Spleen (tissue), 11 donors: ENCODE data around the gene SERPINB2. TPM values are rescaled to one million over a fixed set of nuclear protein-coding genes. Genes with fewer than 3 reads are reported as not detected.

ENCODE experiments used
- DNase-seq: peaks from one replicate; pipeline ENCODE4 v3.0.0-alpha.2; 2020
- H3K27ac ChIP-seq, 8 donors: fragments of 200-600 bp; sonication (generic) in 7 of 8; 1 replicate in 4 of 8; 2 replicates in 4 of 8; pipeline versions ENCODE4 v1.5.0 to v1.8.0; 2016 to 2021; ENCODE audit warnings: inconsistent platforms in 4 of 8, mild to moderate bottlenecking in 4 of 8, moderate library complexity in 1 of 8
- H3K27me3 ChIP-seq, 7 donors: fragments of 200-600 bp; sonication (generic) in 6 of 7; replicated peaks in 1 of 7; 1 replicate in 4 of 7; 2 replicates in 3 of 7; pipeline versions ENCODE4 v1.5.0 to v1.8.0; 2016 to 2021; ENCODE audit warnings: inconsistent platforms in 3 of 7, mild to moderate bottlenecking in 1 of 7
- H3K36me3 ChIP-seq, 6 donors: fragments of 200-600 bp; sonication (generic) in 5 of 6; 1 replicate in 4 of 6; 2 replicates in 2 of 6; pipeline versions ENCODE4 v1.5.0 to v1.8.0; 2016 to 2021; ENCODE audit warnings: inconsistent platforms in 2 of 6
- H3K4me1 ChIP-seq, 6 donors: fragments of 200-600 bp; sonication (generic) in 5 of 6; 1 replicate in 3 of 6; 2 replicates in 3 of 6; pipeline versions ENCODE4 v1.5.0 to v1.8.0; 2016 to 2021; ENCODE audit warnings: inconsistent platforms in 3 of 6
- H3K4me3 ChIP-seq, 8 donors: fragments of 200-600 bp; sonication (generic) in 7 of 8; 1 replicate in 4 of 8; 2 replicates in 4 of 8; pipeline versions ENCODE4 v1.5.0 to v1.8.0; 2016 to 2021; ENCODE audit warnings: inconsistent platforms in 4 of 8, mild to moderate bottlenecking in 4 of 8, moderate library complexity in 2 of 8
- H3K9me3 ChIP-seq, 8 donors: fragments of 200-600 bp; sonication (generic) in 7 of 8; 1 replicate in 4 of 8; 2 replicates in 4 of 8; pipeline versions ENCODE4 v1.5.0 to v1.8.0; 2016 to 2021; ENCODE audit warnings: inconsistent platforms in 4 of 8
- CTCF ChIP-seq, 11 experiments: fragments of 200-600 bp in 7 of 11; fragments of 450-650 bp in 4 of 11; sonication (generic) in 4 of 11; IDR thresholded peaks in 8 of 11; conservative IDR thresholded peaks in 3 of 11; 1 replicate in 7 of 11; 2 replicates in 4 of 11; pipeline versions ENCODE4 v1.4.0 to v1.8.0; 2016 to 2021; ENCODE audit warnings: antibody characterized with exemption in 11 of 11, inconsistent platforms in 4 of 11, mild to moderate bottlenecking in 1 of 11
- POLR2A ChIP-seq, 3 donors: fragments of 450-650 bp; IDR thresholded peaks; one replicate each; pipeline ENCODE4 v1.5.1; 2017; ENCODE audit warnings: antibody characterized with exemption in 3 of 3, mild to moderate bottlenecking in 1 of 3
- POLR2AphosphoS5 ChIP-seq, 3 donors: sonication (generic); formaldehyde crosslinking; IDR thresholded peaks; one replicate each; pipeline ENCODE4 v1.5.1; 2017; ENCODE audit warnings: antibody characterized with exemption in 3 of 3
- WGBS, 5 donors: extraction: QIAGEN DNeasy Blood & Tissue Kit in 3 of 5; methylation state at CpG; one replicate each; pipeline versions ENCODE4 v1.1.5 to v1.1.7; 2013 to 2018; 5-methylcytosine and 5-hydroxymethylcytosine counted together
- intact Hi-C: fragments of 100-400 bp; cut with DNase I; formaldehyde crosslinking; loops from one replicate; pipeline ENCODE4 v1.15.0; 2023; ENCODE audit warnings: low total_unique reads
- polyA plus RNA-seq, 3 donors: library from polyadenylated mRNA; stranded (reverse); fragments of 200-250 nt; gene quantifications; one replicate each; pipeline ENCODE4 v1.2.1, GENCODE V29; 2013
- total RNA-seq, 7 donors: library from RNA; depleted of rRNA in 3 of 7; stranded (reverse); fragments of >200 nt in 3 of 7; fragmentation: NEBNext Ultra II Directional in 4 of 7; extraction: Animal tissue kit (Norgen Biotek cat#: 25700) in 4 of 7; gene quantifications; one replicate each; pipeline versions ENCODE4 v1.1.0 to v1.2.1, GENCODE V29; 2016 to 2021
- donor health status: healthy with polysubstance abuse.
- donor health status: DM: no; HTN: no; CAD: no; lungs with moderate emphysema.
- donor health status: DM: no; HTN: no; CAD: no.
- donor health status: Bipolar disorder and iron deficiency.
- donor health status: healthy.
- donor health status: DM: no; HTN: no; CAD: no.
- donor health status: DM: yes; HTN: yes; CAD: no.

SERPINB2 gene
- total and polyA plus RNA-seq, 10 donors = 0.10 to 2.3 (median 0.49) TPM; not detected in 4

- H3K4me3 ChIP-seq = no peak overlapping the region
- intact Hi-C loops = no loop called here
- no peak for DNase-seq
- H3K36me3 ChIP-seq = no peaks in the 10 kb centered on the region
- 85 to 96% (median 88%) methylated on average over 1 of the region's 1 CpG for WGBS, 5 donors
- H3K27me3 ChIP-seq = no peaks in the 10 kb centered on the region
- H3K27ac ChIP-seq = no peak overlapping the region
- no peaks in the 10 kb centered on the region for H3K4me1 ChIP-seq
- peaks cover 0 to 5% (median 0%) of the 10 kb centered on the region in 8 donors for H3K9me3 ChIP-seq
- no peak for TF ChIP-seq CTCF (IDR thresholded peaks at IDR 0.05 in 8 of 11, conservative IDR thresholded peaks at IDR 0.05 in 3 of 11)
- TF ChIP-seq POLR2AphosphoS5 (IDR thresholded peaks at IDR 0.05) = no peak
- no peak for TF ChIP-seq POLR2A (IDR thresholded peaks at IDR 0.05)
Observed at GRCh38 chr18:63903851-63904570, 16.5 kb downstream of the SERPINB2 start.

GRCh38 chr18:63904694-63905093 lies 17.2 kb downstream of the SERPINB2 start:
- WGBS, 5 donors = 70 to 89% (median 81%) methylated on average over 1 of the region's 1 CpG
- Histone ChIP-seq H3K27ac (no peak overlapping the region), H3K36me3 (no peaks in the 10 kb centered on the region), H3K4me1 (no peaks in the 10 kb centered on the region), H3K27me3 (no peaks in the 10 kb centered on the region), H3K9me3 (peaks cover 0 to 5% (median 0%) of the 10 kb centered on the region in 8 donors), H3K4me3 (no peak overlapping the region)
- DNase-seq = no peak
- intact Hi-C loops = no loop called here
- TF ChIP-seq POLR2A (IDR thresholded peaks at IDR 0.05) = no peak
- no peak for TF ChIP-seq POLR2AphosphoS5 (IDR thresholded peaks at IDR 0.05)
- no peak for TF ChIP-seq CTCF (IDR thresholded peaks at IDR 0.05 in 8 of 11, conservative IDR thresholded peaks at IDR 0.05 in 3 of 11)

GRCh38 chr18:63905361-63905760 lies 17.9 kb downstream of the SERPINB2 start:
- no peak for TF ChIP-seq POLR2AphosphoS5 (IDR thresholded peaks at IDR 0.05)
- no peak for TF ChIP-seq CTCF (IDR thresholded peaks at IDR 0.05 in 8 of 11, conservative IDR thresholded peaks at IDR 0.05 in 3 of 11)
- no peak for TF ChIP-seq POLR2A (IDR thresholded peaks at IDR 0.05)
- Histone ChIP-seq H3K27ac (no peak overlapping the region), H3K4me3 (no peak overlapping the region), H3K4me1 (no peaks in the 10 kb centered on the region), H3K27me3 (no peaks in the 10 kb centered on the region), H3K9me3 (peaks cover 0 to 5% (median 0%) of the 10 kb centered on the region in 8 donors), H3K36me3 (no peaks in the 10 kb centered on the region)
- DNase-seq = no peak
- intact Hi-C loops = no loop called here
- 87 to 93% (median 92%) methylated on average over 2 of the region's 2 CpGs for WGBS, 5 donors

GRCh38 chr18:63906056-63906455 lies 18.6 kb downstream of the SERPINB2 start:
- H3K4me3 ChIP-seq = no peak overlapping the region
- H3K36me3 ChIP-seq = no peaks in the 10 kb centered on the region
- no peak for DNase-seq
- 87 to 97% (median 90%) methylated on average over 1 of the region's 1 CpG for WGBS, 5 donors
- no peak for TF ChIP-seq POLR2A (IDR thresholded peaks at IDR 0.05)
- no peaks in the 10 kb centered on the region for H3K27me3 ChIP-seq
- H3K4me1 ChIP-seq = no peaks in the 10 kb centered on the region
- no peak overlapping the region for H3K27ac ChIP-seq
- peaks cover 0 to 5% (median 0%) of the 10 kb centered on the region in 8 donors for H3K9me3 ChIP-seq
- intact Hi-C loops = no loop called here
